MCF 10A (cell line): ENCODE data around the gene HPCAL1. TPM values are rescaled to one million over a fixed set of nuclear protein-coding genes. Genes with fewer than 3 reads are reported as not detected.

Experiments used
- BruUV-seq: library from RNA; stranded (reverse); fragments of 400-500 nt; replicated peaks from 2 replicates; lab custom pipeline; 2021; lab: Mats Ljungman, UMichigan
- CTCF ChIA-PET: fragments of 300-600 bp; sonication (Branson Sonifier 250); formaldehyde crosslinking; extraction: SDS; loops from one replicate; lab custom pipeline; 2021; ENCODE audit warnings: antibody characterized with exemption, inconsistent platforms; lab: Yijun Ruan, JAX
- POLR2A ChIA-PET: fragments of 300-600, 350-650 bp; sonication (Branson Sonifier 250); formaldehyde crosslinking; extraction: SDS; loops from one replicate; lab custom pipeline; 2020; ENCODE audit warnings: antibody characterized with exemption, inconsistent platforms; lab: Yijun Ruan, JAX
- DNase-seq: peaks from one replicate; pipeline ENCODE4 v3.0.0-alpha.2; 2018; ENCODE audit not compliant: unreplicated experiment
- H3K27ac Mint-ChIP-seq: one replicate; pipeline ENCODE4 v1.8.0; 2022; ENCODE audit warnings: mild to moderate bottlenecking, low read depth, mixed read lengths; ENCODE audit not compliant: unreplicated experiment
- H3K27me3 Mint-ChIP-seq: one replicate; pipeline ENCODE4 v1.8.0; 2022; ENCODE audit warnings: mixed read lengths; ENCODE audit not compliant: insufficient read depth, unreplicated experiment
- H3K36me3 Mint-ChIP-seq: one replicate; pipeline ENCODE4 v1.8.0; 2022; ENCODE audit warnings: mild to moderate bottlenecking, moderate library complexity, mixed read lengths; ENCODE audit not compliant: insufficient read depth, unreplicated experiment
- H3K4me1 Mint-ChIP-seq: one replicate; pipeline ENCODE4 v1.8.0; 2022; ENCODE audit warnings: mixed read lengths; ENCODE audit not compliant: insufficient read depth, unreplicated experiment
- H3K4me3 Mint-ChIP-seq: one replicate; pipeline ENCODE4 v1.8.0; 2022; ENCODE audit warnings: mild to moderate bottlenecking, moderate library complexity, mixed read lengths; ENCODE audit not compliant: unreplicated experiment
- H3K9me3 Mint-ChIP-seq: one replicate; pipeline ENCODE4 v1.8.0; 2022; ENCODE audit warnings: mixed read lengths; ENCODE audit not compliant: unreplicated experiment
- intact Hi-C: fragments of 100-400 bp; cut with micrococcal nuclease; formaldehyde crosslinking; loops from 2 replicates; pipeline ENCODE4 v1.14.1; 2022
- total RNA-seq: library from RNA; stranded (reverse); gene quantifications from 2 replicates; pipeline ENCODE4 v1.2.3, GENCODE V29; 2022
- TF ChIP-seq, protein P1 (sequence below): fragments of 200-600 bp; IDR thresholded peaks from one replicate; pipeline ENCODE4 v1.8.0; 2022; ENCODE audit warnings: antibody characterized with exemption, mild to moderate bottlenecking; ENCODE audit not compliant: unreplicated experiment

HPCAL1 gene
- total RNA-seq, 1 experiment from 2014 or later: 144 TPM

DNA sequence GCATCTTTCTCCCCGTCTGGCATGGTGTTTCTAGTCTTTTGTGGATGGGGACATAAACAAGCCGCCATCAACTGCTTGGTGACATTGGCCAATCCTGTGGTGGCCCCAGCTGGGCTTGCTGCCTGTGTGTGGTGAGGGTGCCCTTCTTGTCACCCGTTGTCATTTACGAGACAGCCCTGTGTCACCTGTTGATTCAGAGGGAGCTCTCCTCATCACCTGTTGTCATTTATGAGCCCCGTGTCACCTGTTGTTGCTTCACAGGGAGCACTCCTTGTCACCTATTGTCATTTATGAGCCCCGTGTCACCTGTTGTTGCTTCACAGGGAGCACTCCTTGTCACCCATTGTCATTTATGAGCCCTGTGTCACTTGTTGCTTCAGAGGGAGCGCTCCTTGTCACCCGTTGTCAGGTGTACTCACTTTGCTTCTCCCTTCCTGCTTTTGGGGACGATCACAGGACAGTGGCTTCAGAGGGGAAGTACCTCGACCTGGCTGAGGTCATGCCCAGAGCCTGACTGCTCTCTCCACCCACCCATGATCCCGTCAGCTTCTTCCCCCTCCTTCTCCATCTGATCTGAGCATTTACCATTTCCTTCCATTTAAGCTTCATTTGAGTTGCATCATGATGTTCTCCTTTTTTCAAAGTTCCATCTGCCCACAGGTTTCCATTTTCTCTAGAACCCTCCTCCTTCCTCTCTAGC lies 29.1 kb downstream of the HPCAL1 start:
- Mint-ChIP-seq H3K4me3 (no peak overlapping the region), H3K36me3 (peaks cover 6% of the 10 kb centered on the region), H3K4me1 (peaks cover 38% of the 10 kb centered on the region), H3K9me3 (no peaks in the 10 kb centered on the region), H3K27ac (no peak overlapping the region), H3K27me3 (no peaks in the 10 kb centered on the region)
- TF ChIP-seq, protein P1, sequence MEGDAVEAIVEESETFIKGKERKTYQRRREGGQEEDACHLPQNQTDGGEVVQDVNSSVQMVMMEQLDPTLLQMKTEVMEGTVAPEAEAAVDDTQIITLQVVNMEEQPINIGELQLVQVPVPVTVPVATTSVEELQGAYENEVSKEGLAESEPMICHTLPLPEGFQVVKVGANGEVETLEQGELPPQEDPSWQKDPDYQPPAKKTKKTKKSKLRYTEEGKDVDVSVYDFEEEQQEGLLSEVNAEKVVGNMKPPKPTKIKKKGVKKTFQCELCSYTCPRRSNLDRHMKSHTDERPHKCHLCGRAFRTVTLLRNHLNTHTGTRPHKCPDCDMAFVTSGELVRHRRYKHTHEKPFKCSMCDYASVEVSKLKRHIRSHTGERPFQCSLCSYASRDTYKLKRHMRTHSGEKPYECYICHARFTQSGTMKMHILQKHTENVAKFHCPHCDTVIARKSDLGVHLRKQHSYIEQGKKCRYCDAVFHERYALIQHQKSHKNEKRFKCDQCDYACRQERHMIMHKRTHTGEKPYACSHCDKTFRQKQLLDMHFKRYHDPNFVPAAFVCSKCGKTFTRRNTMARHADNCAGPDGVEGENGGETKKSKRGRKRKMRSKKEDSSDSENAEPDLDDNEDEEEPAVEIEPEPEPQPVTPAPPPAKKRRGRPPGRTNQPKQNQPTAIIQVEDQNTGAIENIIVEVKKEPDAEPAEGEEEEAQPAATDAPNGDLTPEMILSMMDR: no peak
- no TSS peak for BruUV-seq
- ChIA-PET POLR2A (interaction anchor here (0.6 to 1.8 kb wide), 2 partner anchors 72 to 74 kb away, joined by 3 to 4 read pairs; no protein-coding TSS in a partner anchor), CTCF (interaction anchor here (0.6 to 1.6 kb wide), 5 partner anchors 9 to 216 kb away, joined by 3 to 5 read pairs (median 4); no protein-coding TSS in a partner anchor)
- intact Hi-C loops: loop anchor here (2.0 kb wide), 1 partner anchor 61 kb away; no protein-coding TSS in a partner anchor
- no peak for DNase-seq

DNA sequence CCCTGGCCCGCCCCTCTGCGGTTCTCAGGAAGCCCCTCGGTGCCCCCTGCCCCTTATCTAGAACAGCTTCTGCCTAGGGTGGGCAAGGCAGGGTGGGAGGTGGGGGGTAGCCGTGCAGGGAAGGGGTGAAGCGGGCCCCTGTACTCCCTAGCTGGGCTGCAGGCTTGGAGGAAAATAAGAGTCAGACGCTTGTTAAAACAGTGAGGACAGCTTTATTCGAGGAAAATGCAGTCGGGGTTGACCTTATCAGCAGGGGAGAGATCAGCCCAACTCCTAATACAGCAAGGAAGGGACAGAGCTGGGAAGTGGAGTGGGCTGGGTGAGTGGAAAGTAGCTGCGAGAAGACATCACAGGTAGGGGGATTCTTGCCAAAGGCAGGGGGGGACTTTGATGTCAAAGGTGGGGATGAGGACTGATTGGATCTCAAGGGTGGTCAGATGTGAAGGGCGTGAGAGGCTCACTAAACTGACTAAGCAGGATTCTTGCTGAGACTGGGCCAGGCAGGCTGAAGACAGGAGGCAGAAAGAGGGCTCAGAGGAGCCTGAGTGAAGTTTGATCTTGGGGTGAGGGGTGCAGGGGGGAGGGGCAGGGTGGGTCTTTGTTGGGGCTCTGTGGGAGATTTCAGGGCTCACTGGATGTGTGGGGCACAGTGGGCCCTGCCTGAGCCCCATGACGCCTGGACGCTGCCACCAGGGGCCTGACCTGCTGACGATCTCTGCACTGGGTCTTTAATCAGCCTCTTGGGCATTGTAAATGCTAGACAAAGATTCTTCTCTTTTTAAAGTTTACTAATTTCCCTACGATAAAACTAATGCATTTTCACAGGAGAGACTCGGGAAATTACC lies 29.9 kb downstream of the HPCAL1 start:
- TF ChIP-seq, protein P1: no peak
- Mint-ChIP-seq H3K4me3 (no peak overlapping the region), H3K27ac (peak overlapping the region; percentile 59), H3K36me3 (peaks cover 6% of the 10 kb centered on the region), H3K9me3 (no peaks in the 10 kb centered on the region), H3K27me3 (no peaks in the 10 kb centered on the region), H3K4me1 (peaks cover 36% of the 10 kb centered on the region)
- no peak for DNase-seq
- intact Hi-C loops: no loop called here
- POLR2A ChIA-PET: interaction anchor here (0.6 to 1.8 kb wide), 2 partner anchors 71 to 73 kb away, joined by 3 to 4 read pairs; no protein-coding TSS in a partner anchor
- CTCF ChIA-PET: interaction anchor here (0.5 to 1.6 kb wide), 6 partner anchors 10 to 211 kb away, joined by 3 to 5 read pairs (median 4); no protein-coding TSS in a partner anchor
- no TSS peak for BruUV-seq

DNA sequence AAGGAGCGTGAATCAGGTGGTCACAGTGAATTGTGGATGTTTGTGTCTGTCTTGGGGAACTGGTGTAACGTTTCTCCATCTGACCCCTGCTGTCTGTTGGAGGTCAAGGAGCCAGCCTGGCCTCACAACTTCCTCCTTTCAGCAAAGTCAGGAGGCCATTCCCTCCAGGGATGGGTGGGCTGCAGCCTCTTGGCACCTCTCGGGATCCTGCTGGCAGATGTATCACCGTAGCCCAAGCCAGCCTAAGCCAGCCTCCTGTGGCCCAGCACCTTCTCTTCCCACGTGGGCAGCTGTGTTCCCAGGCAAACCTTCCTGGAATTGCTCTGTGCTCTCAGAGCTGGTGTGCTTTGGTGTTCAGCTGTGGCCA lies 30.5 kb downstream of the HPCAL1 start:
- no peak overlapping the region for H3K4me3 Mint-ChIP-seq
- ChIA-PET CTCF (interaction anchor here (1.1 to 1.5 kb wide), 2 partner anchors 50 to 76 kb away, joined by 3 to 4 read pairs; no protein-coding TSS in a partner anchor), POLR2A (interaction anchor here (0.5 kb wide), 1 partner anchor 307 kb away, joined by 3 read pairs; no protein-coding TSS in a partner anchor)
- BruUV-seq: no TSS peak
- no peaks in the 10 kb centered on the region for H3K9me3 Mint-ChIP-seq
- H3K27me3 Mint-ChIP-seq: no peaks in the 10 kb centered on the region
- peaks cover 8% of the 10 kb centered on the region for H3K36me3 Mint-ChIP-seq
- no peak for DNase-seq
- H3K4me1 Mint-ChIP-seq: peaks cover 36% of the 10 kb centered on the region
- TF ChIP-seq, protein P1: no peak
- H3K27ac Mint-ChIP-seq: peak overlapping the region; percentile 59
- intact Hi-C loops: no loop called here

DNA sequence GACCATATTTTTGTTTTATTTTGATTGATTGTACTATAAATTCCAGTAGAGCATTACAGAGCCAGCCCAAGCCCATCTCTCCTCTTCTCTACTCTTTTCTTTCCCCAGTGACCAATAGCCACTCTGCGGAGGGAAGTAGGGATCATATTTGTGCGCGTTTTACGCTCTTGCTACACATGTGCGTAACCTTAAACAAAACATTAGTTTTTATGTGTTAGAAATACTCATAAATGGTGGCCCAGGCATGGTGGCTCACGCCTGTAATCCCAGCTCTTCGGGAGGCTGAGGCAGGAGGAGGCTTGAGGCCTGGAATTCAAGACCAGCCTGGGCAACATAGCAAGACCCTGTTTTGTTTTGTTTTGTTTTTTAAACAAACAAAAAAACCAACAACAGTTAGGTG lies 31.3 kb downstream of the HPCAL1 start:
- Mint-ChIP-seq H3K36me3 (peaks cover 13% of the 10 kb centered on the region), H3K27ac (no peak overlapping the region), H3K9me3 (no peaks in the 10 kb centered on the region), H3K4me1 (peaks cover 43% of the 10 kb centered on the region), H3K27me3 (no peaks in the 10 kb centered on the region), H3K4me3 (no peak overlapping the region)
- ChIA-PET POLR2A (interaction anchor here (0.5 kb wide), 1 partner anchor 308 kb away, joined by 3 read pairs; no protein-coding TSS in a partner anchor), CTCF (interaction anchor here (0.9 to 1.5 kb wide), 2 partner anchors 75 to 98 kb away, joined by 3 read pairs; no protein-coding TSS in a partner anchor)
- intact Hi-C loops: no loop called here
- DNase-seq: no peak
- TF ChIP-seq, protein P1: no peak
- no TSS peak for BruUV-seq
